Cerebellar nuclear complex (tissue), 1 donor: ENCODE measurements around the gene PPP2R5D.
"Not testable (repeated sequence)": the region's sequence is repeated elsewhere in the genome, so short reads cannot be mapped to it uniquely, and the experiment has no call there.

Experiments used
- DNase-seq, 2 experiments: peaks; one replicate each; lab custom pipeline; 2025; lab: John Stamatoyannopoulos, UW

Gene PPP2R5D

DNA sequence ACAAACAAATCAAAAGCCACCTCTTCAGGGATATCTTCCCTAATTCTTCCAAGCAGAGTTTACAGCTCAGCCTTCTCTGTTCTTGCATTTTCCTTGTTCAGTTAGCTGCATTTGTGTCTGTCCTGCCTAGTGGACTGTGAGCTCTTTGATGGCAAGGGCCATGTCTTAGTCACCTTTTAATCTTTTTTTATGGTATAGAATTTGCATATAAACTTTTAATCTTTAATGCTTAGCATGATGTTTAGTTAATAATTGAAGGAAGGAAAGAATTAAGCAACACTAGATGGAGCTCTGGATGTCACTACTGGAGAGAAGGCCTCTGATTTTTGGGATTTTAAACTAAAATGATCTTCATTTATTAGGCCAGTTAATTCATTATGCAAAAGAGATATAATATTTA, 12.1 kb downstream of the PPP2R5D start:
- no peak for DNase-seq

DNA sequence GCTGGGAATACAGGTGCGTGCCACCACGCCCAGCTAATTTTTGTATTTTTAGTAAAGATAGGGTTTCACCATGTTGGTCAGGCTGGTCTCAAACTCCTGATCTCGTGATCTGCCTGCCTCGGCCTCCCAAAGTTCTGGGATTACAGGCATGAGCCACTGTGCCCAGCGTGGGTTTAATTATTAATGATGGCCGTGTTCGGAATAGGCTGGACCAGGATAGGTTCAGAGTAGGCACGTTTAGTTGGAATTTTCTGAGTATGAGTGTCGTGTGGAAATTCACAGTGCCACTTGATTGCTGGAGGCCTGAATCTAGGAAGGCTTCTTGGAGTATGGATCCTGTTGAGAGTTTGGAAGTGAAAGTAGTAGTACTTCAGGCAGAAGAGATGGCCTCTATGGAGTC, 13.8 kb downstream of the PPP2R5D start:
- not testable (repeated sequence) for DNase-seq

DNA sequence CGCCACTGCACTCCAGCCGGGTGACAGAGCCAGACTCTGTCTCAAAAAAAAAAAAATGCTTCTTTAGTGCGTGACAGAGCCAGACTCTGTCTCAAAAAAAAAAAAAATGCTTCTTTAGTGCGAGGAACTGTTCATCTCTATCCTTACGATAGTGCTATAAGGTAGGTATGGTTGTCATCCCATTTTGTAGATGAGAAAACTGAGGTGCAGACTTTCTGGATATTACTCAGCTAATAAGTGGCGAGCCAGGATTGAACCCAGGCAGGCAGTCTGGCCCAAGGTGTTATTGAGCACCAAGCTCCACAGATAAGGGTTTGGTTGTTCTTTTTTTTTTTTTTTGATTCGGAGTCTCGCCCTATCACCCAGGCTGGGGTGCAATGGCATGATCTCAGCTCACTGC, 17.5 kb downstream of the PPP2R5D start:
- DNase-seq = no peak

DNA sequence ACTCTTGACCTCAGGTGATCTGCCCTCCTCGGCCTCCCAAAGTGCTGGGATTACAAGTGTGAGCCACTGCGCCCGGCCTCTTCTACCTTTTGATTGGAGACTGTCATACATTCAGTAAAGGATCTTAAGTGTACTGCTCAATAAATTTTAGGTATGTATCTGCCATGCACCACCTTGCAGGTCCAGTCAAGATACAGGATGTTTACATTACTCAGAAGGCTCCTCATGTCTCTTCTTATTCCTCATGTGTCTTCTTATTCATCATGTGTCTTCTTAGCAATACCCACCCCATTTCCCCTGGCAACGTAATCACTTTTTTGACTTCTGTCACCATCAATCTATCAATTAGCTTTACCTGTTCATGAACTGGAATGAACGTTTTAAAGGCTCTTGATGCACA, 21.5 kb downstream of the PPP2R5D start:
- no peak for DNase-seq

DNA sequence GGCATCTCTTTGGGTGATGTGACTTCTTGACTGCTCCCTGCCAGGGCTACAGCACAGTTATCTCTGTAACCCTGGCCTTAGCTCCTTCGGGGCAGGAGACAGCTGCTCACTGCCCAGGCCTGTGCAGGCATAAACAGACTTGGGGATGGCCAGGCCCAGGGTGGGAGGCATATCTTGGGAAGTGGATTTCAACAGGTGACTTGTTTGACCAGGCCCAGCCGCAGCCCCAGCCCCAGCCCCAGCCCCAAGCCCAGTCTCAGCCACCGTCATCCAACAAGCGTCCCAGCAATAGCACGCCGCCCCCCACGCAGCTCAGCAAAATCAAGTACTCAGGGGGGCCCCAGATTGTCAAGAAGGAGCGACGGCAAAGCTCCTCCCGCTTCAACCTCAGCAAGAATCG, 21.9 kb downstream of the PPP2R5D start:
- DNase-seq = no peak

DNA sequence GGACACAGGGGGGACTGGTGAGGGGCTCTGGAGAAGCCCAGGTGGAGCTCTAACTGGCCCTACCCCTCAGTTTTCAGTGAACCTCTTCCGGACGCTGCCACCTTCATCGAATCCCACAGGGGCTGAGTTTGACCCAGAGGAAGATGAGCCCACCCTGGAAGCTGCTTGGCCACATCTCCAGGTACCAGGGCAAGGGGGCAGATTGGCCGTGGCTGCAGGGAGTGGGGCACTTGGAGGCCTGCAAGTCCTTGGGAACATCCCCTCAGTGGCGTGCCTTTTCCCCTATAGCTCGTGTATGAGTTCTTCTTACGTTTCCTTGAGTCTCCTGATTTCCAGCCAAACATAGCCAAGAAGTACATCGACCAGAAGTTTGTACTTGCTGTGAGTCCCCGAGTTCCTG, 22.8 kb downstream of the PPP2R5D start:
- DNase-seq = no peak

DNA sequence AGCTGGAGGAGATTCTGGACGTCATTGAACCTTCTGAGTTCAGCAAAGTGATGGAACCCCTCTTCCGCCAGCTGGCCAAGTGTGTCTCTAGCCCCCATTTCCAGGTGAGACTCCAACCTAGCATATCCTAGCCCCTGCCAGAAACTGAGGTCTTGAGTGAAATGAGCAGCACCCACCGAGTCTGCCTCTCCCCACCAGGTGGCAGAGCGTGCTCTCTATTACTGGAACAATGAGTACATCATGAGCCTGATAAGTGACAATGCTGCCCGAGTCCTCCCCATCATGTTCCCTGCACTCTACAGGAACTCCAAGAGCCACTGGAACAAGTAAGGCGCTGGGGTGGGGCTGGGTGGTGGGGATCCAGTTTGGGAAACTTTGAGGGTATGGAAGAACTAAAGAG, 24.8 kb downstream of the PPP2R5D start:
- no peak for DNase-seq

DNA sequence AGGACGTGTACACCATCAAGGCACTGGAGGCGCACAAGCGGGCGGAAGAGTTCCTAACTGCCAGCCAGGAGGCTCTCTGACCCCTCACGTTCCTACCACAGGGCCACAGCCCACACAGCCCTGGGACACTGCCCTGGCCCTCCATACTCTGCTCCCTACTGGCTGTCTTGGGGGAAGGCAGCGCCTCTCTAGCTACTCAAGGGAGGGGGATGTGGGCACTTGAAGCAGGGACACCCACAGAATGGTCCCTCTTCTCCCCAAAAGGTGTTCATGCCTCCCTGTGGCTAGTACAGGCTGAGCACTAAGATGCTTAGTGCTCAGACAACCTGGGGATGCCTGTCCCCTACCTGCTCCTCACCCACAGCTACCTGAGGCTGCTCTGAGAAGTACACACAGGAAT, 26.8 kb downstream of the PPP2R5D start:
- DNase-seq = no peak

DNA sequence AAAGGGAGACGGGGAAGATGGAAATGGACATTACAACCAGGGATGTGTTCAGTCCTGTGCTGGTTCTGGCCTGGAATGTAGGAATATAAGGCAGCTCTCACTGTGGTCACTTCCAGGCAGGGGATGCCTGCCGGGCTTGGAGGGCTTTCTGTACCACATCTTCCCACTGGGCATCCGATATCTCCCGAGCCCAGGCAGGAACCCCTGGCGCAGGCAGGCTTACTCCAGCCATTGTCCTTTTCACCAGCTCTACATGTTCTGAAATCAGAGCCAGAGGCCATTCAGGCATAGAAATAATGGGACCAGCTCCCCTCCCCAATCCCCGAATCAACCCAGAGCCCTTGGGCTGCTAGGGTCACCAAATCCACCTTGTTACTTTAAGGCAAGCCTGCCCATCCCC, 28.0 kb downstream of the PPP2R5D start:
- DNase-seq = no peak

DNA sequence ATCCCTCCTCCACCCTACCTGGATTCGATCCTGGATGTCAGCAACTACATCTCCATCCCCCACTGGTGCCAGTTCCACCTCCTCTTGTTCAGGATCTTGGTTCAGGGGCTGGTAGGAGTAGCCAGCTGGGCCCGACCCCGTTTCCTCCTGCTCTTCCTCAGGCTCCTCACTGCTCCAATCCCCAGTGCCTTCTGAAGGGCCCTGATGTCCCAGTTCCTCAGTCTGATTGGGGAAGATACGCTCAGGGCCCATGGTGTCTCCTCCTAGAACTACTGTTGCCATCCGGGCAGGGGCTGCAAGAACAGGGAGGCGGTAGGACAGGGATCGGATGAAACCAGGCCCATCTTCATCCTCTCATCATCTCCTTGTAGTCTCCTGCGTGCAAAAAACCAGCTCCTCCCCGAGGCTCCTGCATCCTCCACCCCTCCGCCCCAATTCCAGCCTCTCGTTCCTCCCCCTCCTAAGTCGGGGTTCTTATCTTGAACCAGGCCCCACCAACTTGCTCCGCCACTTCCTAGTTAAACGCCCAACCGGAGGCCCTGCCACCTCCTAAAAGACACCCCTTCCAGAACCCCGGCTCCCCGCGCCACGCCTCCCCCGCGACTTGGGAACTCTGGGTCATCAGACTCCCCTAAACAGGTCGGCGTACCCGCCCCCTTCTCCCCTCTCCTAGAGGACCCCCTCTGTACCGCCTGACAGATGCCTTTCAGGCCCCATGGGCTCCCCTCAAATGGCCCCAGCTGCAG, 28.9 kb downstream of the PPP2R5D start:
- DNase-seq = no peak

DNA sequence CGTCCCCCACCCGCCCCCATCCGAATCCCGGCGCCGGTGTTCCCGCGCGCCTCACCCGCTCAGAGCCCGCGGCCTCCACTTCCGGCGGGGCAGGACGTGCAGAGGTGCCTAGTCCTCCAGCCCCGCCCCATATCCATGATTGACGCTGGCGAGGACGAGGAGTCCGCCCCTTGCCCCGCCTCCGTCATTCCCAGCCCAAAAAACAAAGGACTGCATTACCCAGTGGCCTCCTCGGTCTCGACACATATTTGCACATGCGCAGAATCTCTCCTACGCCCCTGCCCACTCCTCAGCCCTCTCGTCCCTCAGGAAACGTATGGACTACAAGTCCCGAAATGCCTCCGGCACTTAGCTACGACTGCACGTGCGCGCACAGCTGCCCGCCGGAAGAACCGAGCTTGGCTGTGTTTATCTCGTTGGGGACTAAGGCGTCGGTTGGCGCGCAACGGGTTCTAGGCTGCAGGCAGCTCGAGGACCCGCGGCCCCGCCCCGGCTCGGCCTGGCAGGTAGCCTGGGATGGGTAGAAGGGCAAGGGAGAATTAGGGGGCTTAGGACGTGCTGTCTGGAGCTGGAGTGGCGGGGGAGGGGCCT, 29.6 kb downstream of the PPP2R5D start, which contains the start of the genes KLHDC3 and MEA1:
KLHDC3 (plus strand) TSS at position 407 of the 591 bp plus-strand sequence. CDS start 2,944 bp downstream, outside the sequence.
MEA1 (minus strand) TSS at position 104 of the 591 bp plus-strand sequence. CDS start 133 bp downstream, outside the sequence.
- DNase-seq = peak; percentile 99

DNA sequence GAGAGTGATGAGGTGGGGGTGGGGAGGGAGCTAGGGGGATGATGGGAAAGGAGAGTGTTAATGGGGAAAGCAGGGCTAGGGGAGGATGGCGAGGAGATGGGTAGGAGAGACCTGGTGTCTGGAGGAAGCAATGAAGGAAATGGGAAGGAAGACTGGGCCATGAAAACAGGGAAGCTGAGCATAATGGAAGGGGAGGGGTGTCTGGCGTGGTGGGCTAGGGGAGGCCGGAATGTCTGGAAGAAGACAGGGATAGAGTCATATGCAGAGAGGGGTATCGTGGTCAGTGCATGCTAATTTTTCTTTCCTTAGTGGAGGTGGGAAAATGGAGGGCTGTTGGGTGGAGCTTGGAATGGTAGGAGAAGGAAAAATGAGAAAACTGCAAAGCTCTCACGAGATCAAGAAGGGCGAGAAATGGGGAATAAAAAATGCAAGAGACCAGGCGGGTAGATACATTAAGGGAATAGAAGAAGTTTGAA, 30.1 kb downstream of the PPP2R5D start:
- DNase-seq = no peak

DNA sequence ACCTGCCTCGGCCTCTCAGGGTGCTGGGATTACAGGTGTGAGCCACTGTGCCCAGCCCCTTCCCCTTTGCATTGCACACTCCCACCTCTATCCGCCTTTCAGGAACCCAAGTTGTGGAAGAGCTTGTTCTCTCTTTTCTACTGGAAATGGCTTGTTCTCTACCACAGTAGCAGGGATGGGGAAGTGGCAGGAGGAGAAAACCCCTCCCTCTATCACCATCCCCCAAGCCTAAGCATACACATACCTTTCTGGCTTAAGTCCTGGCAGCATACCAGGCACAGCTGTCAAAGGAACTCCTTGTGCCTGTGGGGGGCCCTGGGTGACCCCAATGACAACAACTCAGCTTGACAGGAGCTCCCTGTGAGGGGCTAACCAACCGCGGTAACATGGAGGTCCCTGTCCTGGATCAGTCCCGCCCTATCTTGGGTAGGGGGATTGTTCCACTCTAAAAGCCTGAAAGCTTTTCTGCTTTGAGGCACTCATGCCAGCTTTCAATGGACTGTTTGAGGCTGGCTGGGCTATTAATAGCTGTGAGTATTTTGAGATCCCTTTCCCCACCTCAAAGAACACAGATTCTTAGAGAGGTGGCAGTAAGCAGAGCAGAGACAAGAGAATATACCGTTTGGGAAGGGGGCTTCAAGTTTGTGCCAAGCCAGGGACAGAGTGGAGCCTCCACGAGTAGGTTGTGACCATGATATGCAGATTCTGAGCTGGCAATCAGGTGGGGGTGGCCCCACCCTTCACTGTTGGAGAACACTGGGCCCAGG, 32.0 kb downstream of the PPP2R5D start:
- DNase-seq = no peak

DNA sequence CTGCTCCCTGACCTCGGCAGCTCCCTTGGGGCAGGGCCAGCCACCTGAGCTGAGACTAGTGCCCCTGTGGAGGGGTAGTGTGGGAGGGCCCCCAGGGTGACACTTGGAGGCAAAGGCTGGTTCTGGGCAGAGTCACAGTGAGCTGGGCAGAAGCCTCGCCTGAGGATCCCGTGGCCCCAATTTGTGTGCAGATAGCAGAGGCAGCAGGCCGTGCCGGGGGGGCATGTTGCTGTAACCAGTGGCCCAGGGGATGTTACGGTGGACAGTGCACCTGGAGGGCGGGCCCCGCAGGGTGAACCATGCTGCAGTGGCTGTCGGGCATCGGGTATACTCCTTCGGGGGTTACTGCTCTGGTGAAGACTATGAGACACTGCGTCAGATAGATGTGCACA, 32.6 kb downstream of the PPP2R5D start:
- no peak for DNase-seq

DNA sequence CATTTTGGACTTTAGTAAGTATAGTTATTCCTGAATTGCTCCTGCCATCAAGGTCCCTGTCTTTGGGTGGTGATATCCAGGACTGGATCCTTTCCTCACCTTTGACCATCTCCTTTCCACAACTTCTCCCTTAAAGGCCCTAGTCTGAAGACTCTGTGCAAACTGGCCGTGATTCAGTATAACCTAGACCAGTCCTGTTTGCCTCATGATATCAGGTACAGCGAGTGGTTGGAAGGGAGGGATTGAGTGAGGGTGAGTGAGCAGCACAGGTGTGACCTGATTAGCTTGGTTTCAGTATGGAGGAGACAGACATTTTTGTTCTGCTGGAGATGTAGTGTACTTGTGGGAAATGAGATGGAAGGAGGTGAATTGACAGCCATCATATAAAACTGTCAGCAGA, 34.8 kb downstream of the PPP2R5D start:
- no peak for DNase-seq

DNA sequence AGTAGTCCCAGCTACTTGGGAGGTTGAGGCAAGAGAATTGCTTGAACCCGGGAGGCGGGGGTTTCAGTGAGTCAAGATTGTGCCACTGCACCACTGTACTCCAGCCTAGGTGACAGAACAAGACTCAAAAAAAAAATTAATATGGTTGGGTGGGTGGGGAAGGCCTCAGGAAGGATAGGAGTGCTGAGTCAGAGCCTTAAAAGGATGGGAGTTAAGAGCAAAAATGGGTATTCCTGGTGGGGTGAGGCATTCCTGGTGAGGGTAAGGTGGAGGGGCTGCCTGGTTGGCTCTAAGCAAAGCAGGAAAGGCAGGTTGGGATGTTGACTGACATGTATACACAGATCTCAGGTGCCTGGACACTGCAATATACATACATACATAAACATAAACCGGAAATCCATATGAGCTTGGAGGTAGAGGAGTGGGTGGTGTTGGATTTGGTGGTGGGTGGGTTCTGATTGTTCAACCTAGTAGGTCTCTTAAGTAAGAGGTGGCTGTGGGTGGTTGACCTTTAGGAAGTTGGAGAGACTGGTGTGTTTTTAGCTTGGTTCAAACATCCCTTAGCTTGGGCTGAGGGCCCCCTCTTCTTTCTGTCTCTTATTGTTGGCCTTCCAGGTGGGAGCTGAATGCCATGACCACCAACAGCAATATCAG, 35.8 kb downstream of the PPP2R5D start:
- no peak for DNase-seq

DNA sequence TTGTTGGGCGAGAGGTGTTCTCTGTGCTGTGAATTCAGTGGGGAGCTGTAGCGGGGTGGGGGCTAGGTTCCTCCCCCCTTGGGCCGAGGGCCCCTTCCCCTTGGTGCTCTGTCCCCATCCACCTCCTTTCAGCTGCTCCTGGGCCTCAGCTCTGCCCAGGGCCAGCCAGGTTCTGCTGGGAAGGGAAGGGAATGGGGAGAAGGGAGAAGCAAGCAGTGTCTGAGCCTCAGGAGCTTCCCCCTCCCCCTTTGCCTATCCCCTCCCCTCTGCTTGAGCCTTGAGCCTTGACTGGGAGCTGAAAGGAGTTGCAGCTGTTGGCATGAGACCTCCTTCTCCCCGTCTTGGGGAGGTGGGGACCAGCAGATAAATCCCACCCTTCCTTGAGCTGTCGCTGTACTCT, 36.5 kb downstream of the PPP2R5D start:
- DNase-seq = no peak

DNA sequence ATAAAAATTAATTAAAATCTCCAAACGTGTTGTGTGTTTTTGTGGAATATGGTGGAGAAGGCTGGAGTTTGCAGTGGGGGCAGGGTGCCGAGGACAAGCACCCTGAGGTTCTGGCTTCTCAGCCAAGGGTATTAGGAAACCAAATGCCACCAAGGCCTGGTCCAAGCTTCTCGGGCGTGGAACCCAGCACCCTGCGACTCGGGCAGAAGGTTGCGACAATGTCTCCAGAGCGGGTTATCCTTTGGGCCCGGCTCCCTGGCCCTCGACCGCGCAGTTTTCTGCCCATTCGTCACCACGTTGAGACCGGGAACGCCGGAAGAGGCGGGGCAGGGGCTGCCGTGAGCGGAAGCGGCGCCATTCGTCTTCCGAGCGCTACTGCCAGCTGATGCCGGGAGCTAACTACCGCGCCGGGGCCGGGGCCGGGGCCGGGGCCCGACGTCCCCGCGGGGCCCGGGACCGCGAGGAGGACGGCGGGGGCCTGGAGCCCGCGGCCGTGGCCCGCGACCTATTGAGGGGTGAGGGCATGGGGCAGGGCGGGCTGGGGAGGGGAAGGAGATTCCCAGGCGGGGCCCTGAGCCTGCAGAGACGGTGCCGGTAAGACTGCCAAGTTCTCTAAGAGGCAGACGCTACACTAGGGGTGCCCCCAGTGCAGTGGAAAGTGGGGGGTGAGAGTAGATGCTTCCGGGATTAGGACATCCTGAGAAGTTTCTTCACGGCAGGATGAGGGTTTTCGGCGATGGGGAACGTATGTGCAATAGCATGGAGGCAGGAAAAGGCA, 37.1 kb downstream of the PPP2R5D start, which contains the start of gene RRP36:
RRP36 (plus strand) TSS at position 354 of the 778 bp plus-strand sequence; CDS start at position 386, 32 bp downstream.
- DNase-seq = peak in 1 of 2 experiments; percentile 9

DNA sequence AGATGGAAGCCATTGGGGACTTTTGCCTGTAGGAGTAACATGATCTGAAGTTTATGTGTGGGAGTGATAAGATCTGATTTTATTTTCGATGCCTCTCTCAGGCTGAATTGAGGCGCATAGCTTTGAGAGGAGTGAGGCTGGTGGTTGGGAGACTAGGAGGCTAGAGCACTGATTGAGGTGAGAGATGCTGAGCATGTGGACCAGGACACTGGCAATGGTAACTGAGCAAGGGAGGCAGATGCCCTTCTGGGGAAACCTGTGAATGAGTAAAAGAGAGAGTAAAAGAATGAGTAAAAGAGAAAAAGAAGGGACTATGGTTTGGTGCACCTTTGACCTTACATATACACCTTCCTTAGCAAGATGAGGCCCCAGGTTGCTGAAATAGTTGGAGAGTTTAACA, 40.1 kb downstream of the PPP2R5D start:
- no peak for DNase-seq

DNA sequence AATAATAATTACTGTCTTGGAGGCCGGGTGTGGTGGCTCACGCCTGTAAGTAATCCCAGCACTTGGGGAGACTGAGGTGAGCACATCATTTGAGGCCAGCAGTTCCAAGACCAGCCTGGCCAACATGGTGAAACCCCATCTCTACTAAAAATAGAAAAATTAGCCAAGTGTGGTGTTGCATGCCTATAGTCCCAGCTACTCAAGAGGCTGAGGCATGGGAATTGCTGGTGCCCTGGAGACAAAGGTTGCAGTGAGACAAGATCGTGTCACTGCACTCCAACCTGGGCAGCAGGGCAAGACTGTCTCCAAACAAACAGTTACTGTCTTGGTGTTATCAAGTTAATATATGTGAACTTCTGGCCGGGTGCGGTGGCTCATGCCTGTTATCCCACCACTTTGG, 42.0 kb downstream of the PPP2R5D start:
- no peak for DNase-seq

DNA sequence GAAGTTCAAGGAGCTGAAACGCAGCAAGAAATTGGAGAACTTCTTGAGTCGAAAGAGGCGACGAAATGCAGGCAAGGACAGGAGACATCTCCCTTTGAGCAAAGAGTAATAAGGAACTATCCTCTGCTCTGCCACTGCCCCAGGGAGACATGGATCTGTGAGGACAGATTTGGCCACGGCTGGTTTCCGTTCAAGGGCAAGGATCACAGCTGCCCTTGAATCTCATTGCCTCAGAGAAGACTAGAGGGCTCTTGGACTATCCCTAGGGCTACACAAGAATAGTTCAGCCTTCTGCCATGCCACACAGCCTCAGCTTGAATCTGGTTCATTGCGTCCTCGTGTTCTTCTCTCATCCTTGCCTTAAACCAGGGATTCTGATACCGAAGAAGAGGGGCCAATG, 44.8 kb downstream of the PPP2R5D start:
- no peak for DNase-seq
